Spleen (tissue), 11 donors: Measurements from ENCODE around the gene FAM83B. TPM values are rescaled to one million over a fixed set of nuclear protein-coding genes. Genes with fewer than 3 reads are reported as not detected.

Source experiments
- DNase-seq: peaks from one replicate; pipeline ENCODE4 v3.0.0-alpha.2; 2020
- H3K27ac ChIP-seq, 8 donors: fragments of 200-600 bp; sonication (generic) in 7 of 8; 1 replicate in 4 of 8; 2 replicates in 4 of 8; pipeline versions ENCODE4 v1.5.0 to v1.8.0; 2016 to 2021; ENCODE audit warnings: inconsistent platforms in 4 of 8, mild to moderate bottlenecking in 4 of 8, moderate library complexity in 1 of 8
- H3K27me3 ChIP-seq, 7 donors: fragments of 200-600 bp; sonication (generic) in 6 of 7; replicated peaks in 1 of 7; 1 replicate in 4 of 7; 2 replicates in 3 of 7; pipeline versions ENCODE4 v1.5.0 to v1.8.0; 2016 to 2021; ENCODE audit warnings: inconsistent platforms in 3 of 7, mild to moderate bottlenecking in 1 of 7
- H3K36me3 ChIP-seq, 6 donors: fragments of 200-600 bp; sonication (generic) in 5 of 6; 1 replicate in 4 of 6; 2 replicates in 2 of 6; pipeline versions ENCODE4 v1.5.0 to v1.8.0; 2016 to 2021; ENCODE audit warnings: inconsistent platforms in 2 of 6
- H3K4me1 ChIP-seq, 6 donors: fragments of 200-600 bp; sonication (generic) in 5 of 6; 1 replicate in 3 of 6; 2 replicates in 3 of 6; pipeline versions ENCODE4 v1.5.0 to v1.8.0; 2016 to 2021; ENCODE audit warnings: inconsistent platforms in 3 of 6
- H3K4me3 ChIP-seq, 8 donors: fragments of 200-600 bp; sonication (generic) in 7 of 8; 1 replicate in 4 of 8; 2 replicates in 4 of 8; pipeline versions ENCODE4 v1.5.0 to v1.8.0; 2016 to 2021; ENCODE audit warnings: inconsistent platforms in 4 of 8, mild to moderate bottlenecking in 4 of 8, moderate library complexity in 2 of 8
- H3K9me3 ChIP-seq, 8 donors: fragments of 200-600 bp; sonication (generic) in 7 of 8; 1 replicate in 4 of 8; 2 replicates in 4 of 8; pipeline versions ENCODE4 v1.5.0 to v1.8.0; 2016 to 2021; ENCODE audit warnings: inconsistent platforms in 4 of 8
- CTCF ChIP-seq, 11 experiments: fragments of 200-600 bp in 7 of 11; fragments of 450-650 bp in 4 of 11; sonication (generic) in 4 of 11; IDR thresholded peaks in 8 of 11; conservative IDR thresholded peaks in 3 of 11; 1 replicate in 7 of 11; 2 replicates in 4 of 11; pipeline versions ENCODE4 v1.4.0 to v1.8.0; 2016 to 2021; ENCODE audit warnings: antibody characterized with exemption in 11 of 11, inconsistent platforms in 4 of 11, mild to moderate bottlenecking in 1 of 11
- POLR2A ChIP-seq, 3 donors: fragments of 450-650 bp; IDR thresholded peaks; one replicate each; pipeline ENCODE4 v1.5.1; 2017; ENCODE audit warnings: antibody characterized with exemption in 3 of 3, mild to moderate bottlenecking in 1 of 3
- POLR2AphosphoS5 ChIP-seq, 3 donors: sonication (generic); formaldehyde crosslinking; IDR thresholded peaks; one replicate each; pipeline ENCODE4 v1.5.1; 2017; ENCODE audit warnings: antibody characterized with exemption in 3 of 3
- WGBS, 5 donors: extraction: QIAGEN DNeasy Blood & Tissue Kit in 3 of 5; methylation state at CpG; one replicate each; pipeline versions ENCODE4 v1.1.5 to v1.1.7; 2013 to 2018; 5-methylcytosine and 5-hydroxymethylcytosine counted together
- intact Hi-C: fragments of 100-400 bp; cut with DNase I; formaldehyde crosslinking; loops from one replicate; pipeline ENCODE4 v1.15.0; 2023; ENCODE audit warnings: low total_unique reads
- polyA plus RNA-seq, 3 donors: library from polyadenylated mRNA; stranded (reverse); fragments of 200-250 nt; gene quantifications; one replicate each; pipeline ENCODE4 v1.2.1, GENCODE V29; 2013
- total RNA-seq, 7 donors: library from RNA; depleted of rRNA in 3 of 7; stranded (reverse); fragments of >200 nt in 3 of 7; fragmentation: NEBNext Ultra II Directional in 4 of 7; extraction: Animal tissue kit (Norgen Biotek cat#: 25700) in 4 of 7; gene quantifications; one replicate each; pipeline versions ENCODE4 v1.1.0 to v1.2.1, GENCODE V29; 2016 to 2021
- donor health status: healthy with polysubstance abuse.
- donor health status: DM: no; HTN: no; CAD: no; lungs with moderate emphysema.
- donor health status: DM: no; HTN: no; CAD: no.
- donor health status: Bipolar disorder and iron deficiency.
- donor health status: healthy.
- donor health status: DM: no; HTN: no; CAD: no.
- donor health status: DM: yes; HTN: yes; CAD: no.

The FAM83B gene
- total and polyA plus RNA-seq, 10 donors: not detected

- H3K27me3 ChIP-seq: no peaks in the 10 kb centered on the region
- no peak overlapping the region for H3K4me3 ChIP-seq
- intact Hi-C loops: no loop called here
- WGBS, 5 donors: 60 to 80% (median 72%) methylated on average over 6 of the region's 6 CpGs
- H3K4me1 ChIP-seq: no peaks in the 10 kb centered on the region
- DNase-seq: no peak
- no peak overlapping the region for H3K27ac ChIP-seq
- H3K9me3 ChIP-seq: no peaks in the 10 kb centered on the region
- H3K36me3 ChIP-seq: no peaks in the 10 kb centered on the region
- no peak for TF ChIP-seq POLR2A (IDR thresholded peaks at IDR 0.05)
- TF ChIP-seq POLR2AphosphoS5 (IDR thresholded peaks at IDR 0.05): no peak
- TF ChIP-seq CTCF (IDR thresholded peaks at IDR 0.05 in 8 of 11, conservative IDR thresholded peaks at IDR 0.05 in 3 of 11): no peak
Observed at GRCh38 chr6:54910431-54910884, 63.9 kb downstream of the FAM83B start.

GRCh38 chr6:54910921-54911320 is 64.3 kb downstream of the FAM83B start:
- 30 to 76% (median 63%) methylated on average over 1 of the region's 1 CpG for WGBS, 5 donors
- Histone ChIP-seq H3K4me3 (no peak overlapping the region), H3K27me3 (no peaks in the 10 kb centered on the region), H3K4me1 (no peaks in the 10 kb centered on the region), H3K9me3 (no peaks in the 10 kb centered on the region), H3K27ac (no peak overlapping the region), H3K36me3 (no peaks in the 10 kb centered on the region)
- no peak for DNase-seq
- no peak for TF ChIP-seq POLR2A (IDR thresholded peaks at IDR 0.05)
- intact Hi-C loops: no loop called here

DNA sequence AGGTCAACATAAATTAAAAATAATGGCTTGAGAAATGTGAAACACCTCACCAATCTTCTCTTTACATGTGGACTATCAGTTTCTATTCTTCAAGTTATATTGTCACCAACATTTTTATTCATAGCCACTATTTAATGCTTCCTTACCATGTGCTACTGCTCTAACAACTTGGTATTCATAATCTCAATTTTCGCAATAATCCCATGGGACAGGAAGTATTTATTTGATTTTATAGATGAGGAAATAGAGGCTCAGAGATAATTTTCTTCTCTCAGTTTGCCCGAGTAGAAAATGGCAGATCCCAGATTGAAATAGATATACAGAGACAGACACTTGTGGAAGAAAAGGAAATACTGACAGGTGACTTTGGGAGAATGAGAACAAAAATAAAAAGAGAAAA is 66.6 kb downstream of the FAM83B start:
- 66 to 79% (median 76%) methylated on average over 2 of the region's 2 CpGs for WGBS, 5 donors
- H3K27me3 ChIP-seq: no peaks in the 10 kb centered on the region
- no peaks in the 10 kb centered on the region for H3K4me1 ChIP-seq
- H3K36me3 ChIP-seq: no peaks in the 10 kb centered on the region
- TF ChIP-seq CTCF (IDR thresholded peaks at IDR 0.05 in 8 of 11, conservative IDR thresholded peaks at IDR 0.05 in 3 of 11) (no peak), POLR2AphosphoS5 (IDR thresholded peaks at IDR 0.05) (no peak), POLR2A (IDR thresholded peaks at IDR 0.05) (no peak)
- intact Hi-C loops: no loop called here
- no peak overlapping the region for H3K4me3 ChIP-seq
- no peaks in the 10 kb centered on the region for H3K9me3 ChIP-seq
- no peak for DNase-seq
- no peak overlapping the region for H3K27ac ChIP-seq

GRCh38 chr6:54916858-54917257 is 70.3 kb downstream of the FAM83B start:
- no peak overlapping the region for H3K27ac ChIP-seq
- no peak for TF ChIP-seq POLR2AphosphoS5 (IDR thresholded peaks at IDR 0.05)
- no peak for TF ChIP-seq CTCF (IDR thresholded peaks at IDR 0.05 in 8 of 11, conservative IDR thresholded peaks at IDR 0.05 in 3 of 11)
- no peak for TF ChIP-seq POLR2A (IDR thresholded peaks at IDR 0.05)
- H3K4me3 ChIP-seq: no peak overlapping the region
- H3K9me3 ChIP-seq: no peaks in the 10 kb centered on the region
- DNase-seq: no peak
- no peaks in the 10 kb centered on the region for H3K36me3 ChIP-seq
- no peaks in the 10 kb centered on the region for H3K4me1 ChIP-seq
- no peaks in the 10 kb centered on the region for H3K27me3 ChIP-seq
- intact Hi-C loops: no loop called here

DNA sequence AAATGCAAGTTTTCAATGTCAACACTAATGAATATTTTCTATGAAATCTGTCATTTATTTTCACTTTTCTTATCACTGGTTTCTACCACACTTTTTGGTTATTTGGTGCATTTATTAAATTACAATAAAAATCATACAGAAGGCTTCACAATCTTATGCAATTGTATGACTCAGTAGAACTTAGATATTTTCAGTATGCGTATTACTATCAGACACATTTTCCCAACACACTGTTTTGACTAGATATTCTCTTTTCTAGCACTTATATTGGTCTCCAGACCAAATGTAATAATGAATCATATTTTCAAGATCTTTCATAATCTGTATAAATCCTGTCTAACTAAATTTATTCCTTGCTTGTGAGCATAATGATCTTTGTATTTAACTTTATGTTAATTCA is 74.1 kb downstream of the FAM83B start:
- Histone ChIP-seq H3K4me1 (no peaks in the 10 kb centered on the region), H3K9me3 (peaks cover 0 to 7% (median 0%) of the 10 kb centered on the region in 8 donors), H3K27me3 (no peaks in the 10 kb centered on the region), H3K4me3 (no peak overlapping the region), H3K27ac (no peak overlapping the region), H3K36me3 (no peaks in the 10 kb centered on the region)
- 92 to 96% (median 94%) methylated on average over 1 of the region's 1 CpG for WGBS, 5 donors
- intact Hi-C loops: no loop called here
- no peak for TF ChIP-seq POLR2A (IDR thresholded peaks at IDR 0.05)
- no peak for TF ChIP-seq POLR2AphosphoS5 (IDR thresholded peaks at IDR 0.05)
- no peak for TF ChIP-seq CTCF (IDR thresholded peaks at IDR 0.05 in 8 of 11, conservative IDR thresholded peaks at IDR 0.05 in 3 of 11)
- DNase-seq: no peak
